Dermis microvascular lymphatic vessel endothelial cell (primary cell): ENCODE results near the gene TRPM2. TPM values are rescaled to one million over a fixed set of nuclear protein-coding genes. Genes with fewer than 3 reads are reported as not detected.
A peak's percentile ranks its signal among the peaks of the same experiment; 100 is the strongest.
"Not testable (repeated sequence)": the region's sequence is repeated elsewhere in the genome, so short reads cannot be mapped to it uniquely, and the experiment has no call there.

ENCODE experiments used
- DNase-seq, 2 donors: peaks; one replicate each; pipeline versions ENCODE4 v3.0.0 to v3.0.0-alpha.2; 2010; ENCODE audit warnings: low read depth in 2 of 2
- total RNA-seq: library from RNA; depleted of rRNA; stranded (reverse); fragments of >200 nt; gene quantifications from 2 replicates; pipeline ENCODE4 v1.2.1, GENCODE V29; 2014

Gene TRPM2
- total RNA-seq, 1 donor from 2014 or later = 0.39 TPM

GRCh38 chr21:44334329-44335030, 18.9 kb upstream of the TRPM2 start:
- DNase-seq = no peak

- DNase-seq = no peak
Observed at GRCh38 chr21:44335266-44336059, 18.0 kb upstream of the TRPM2 start.

DNA sequence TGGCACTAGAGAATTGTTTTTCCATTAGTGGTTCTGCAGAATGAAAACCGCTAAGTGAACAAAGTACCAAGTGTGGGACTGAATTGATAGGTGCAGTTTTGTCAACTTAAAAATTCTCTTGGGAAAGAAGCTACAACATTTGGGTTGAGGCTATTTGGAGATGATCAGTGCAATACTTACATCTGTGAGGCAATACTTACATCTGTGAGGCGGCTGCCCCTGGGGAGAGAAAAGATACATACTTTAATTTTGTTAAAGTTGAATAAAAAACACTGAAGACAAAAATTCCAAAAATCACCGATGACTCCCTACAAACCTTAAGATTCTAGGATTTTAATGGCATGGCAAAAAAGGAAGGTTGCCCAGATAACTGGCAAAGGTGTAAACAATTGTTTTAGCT, 16.0 kb upstream of the TRPM2 start:
- DNase-seq = no peak

GRCh38 chr21:44337941-44338895, 15.2 kb upstream of the TRPM2 start:
- peak; percentile 51 to 78 for DNase-seq

GRCh38 chr21:44338971-44339910, 14.2 kb upstream of the TRPM2 start, which contains the start of gene CFAP410:
Gene CFAP410, minus strand, starts transcription at chr21:44339390. Its CDS starts 196 bp downstream, at chr21:44339194.
- peak; percentile 86 to 98 for DNase-seq

DNA sequence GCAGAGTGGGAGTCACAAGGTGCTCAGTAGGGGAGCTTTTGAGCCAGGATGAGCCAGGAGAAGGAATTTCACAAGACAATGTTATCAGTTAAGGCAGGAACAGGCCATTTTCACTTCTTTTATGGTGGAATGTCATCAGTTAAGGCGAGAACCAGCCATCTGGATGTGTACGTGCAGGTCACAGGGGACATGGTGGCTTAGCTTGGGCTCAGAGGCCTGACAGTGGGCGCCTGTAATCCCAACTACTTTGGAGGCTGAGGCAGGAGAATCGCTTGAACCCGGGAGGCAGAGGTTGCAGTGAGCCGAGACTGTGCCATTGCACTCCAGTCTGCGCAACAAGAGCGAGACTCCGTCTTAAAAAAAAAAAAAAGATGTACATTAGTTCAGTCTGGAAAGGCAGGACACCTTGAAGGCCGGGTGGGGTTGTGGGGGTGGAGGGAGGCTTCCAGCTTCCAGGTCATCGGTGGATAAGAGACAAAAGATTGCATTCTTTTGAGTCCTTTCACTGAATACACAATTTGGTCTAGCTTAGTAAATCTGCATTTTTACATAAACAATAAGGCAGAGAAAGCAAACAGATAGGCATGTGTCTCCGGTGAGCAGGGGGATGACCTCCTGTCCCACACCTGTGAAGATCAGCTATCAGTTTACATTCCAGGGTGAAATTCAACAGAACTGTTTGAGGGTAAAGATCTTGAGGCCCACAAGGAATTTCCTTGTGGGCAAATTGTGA, 11.5 kb upstream of the TRPM2 start:
- not testable (repeated sequence) for DNase-seq

- DNase-seq = not testable (repeated sequence)
Observed at GRCh38 chr21:44342981-44343380, 10.4 kb upstream of the TRPM2 start.

GRCh38 chr21:44344541-44345183, 8.8 kb upstream of the TRPM2 start:
- DNase-seq = no peak

- no peak for DNase-seq
Observed at GRCh38 chr21:44345495-44345894, 7.9 kb upstream of the TRPM2 start.

- DNase-seq = no peak
Observed at GRCh38 chr21:44347911-44348451, 5.4 kb upstream of the TRPM2 start.

GRCh38 chr21:44348861-44349260, 4.6 kb upstream of the TRPM2 start:
- DNase-seq = no peak

DNA sequence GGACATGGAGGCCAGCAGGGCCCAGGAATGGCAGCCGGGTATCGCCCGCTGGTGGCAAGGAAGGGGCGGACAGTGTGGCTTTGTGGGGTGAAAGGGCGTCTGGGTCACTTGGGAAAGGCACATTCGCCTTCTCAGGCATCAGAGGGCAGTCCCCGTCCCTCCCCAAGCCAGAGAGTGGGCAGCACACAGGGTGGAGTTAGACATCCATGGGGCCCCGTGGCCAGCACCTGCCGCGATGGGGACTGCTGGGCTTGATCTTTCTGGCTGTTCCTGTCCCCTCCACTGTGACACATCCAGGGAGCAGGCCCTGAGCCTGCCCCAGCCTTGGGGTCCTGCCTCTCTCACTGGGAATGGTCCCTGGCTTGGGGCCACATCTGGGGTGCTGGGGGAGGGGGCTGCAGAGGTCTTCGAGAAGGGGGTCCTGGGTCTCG, 4.0 kb upstream of the TRPM2 start:
- DNase-seq = no peak

DNA sequence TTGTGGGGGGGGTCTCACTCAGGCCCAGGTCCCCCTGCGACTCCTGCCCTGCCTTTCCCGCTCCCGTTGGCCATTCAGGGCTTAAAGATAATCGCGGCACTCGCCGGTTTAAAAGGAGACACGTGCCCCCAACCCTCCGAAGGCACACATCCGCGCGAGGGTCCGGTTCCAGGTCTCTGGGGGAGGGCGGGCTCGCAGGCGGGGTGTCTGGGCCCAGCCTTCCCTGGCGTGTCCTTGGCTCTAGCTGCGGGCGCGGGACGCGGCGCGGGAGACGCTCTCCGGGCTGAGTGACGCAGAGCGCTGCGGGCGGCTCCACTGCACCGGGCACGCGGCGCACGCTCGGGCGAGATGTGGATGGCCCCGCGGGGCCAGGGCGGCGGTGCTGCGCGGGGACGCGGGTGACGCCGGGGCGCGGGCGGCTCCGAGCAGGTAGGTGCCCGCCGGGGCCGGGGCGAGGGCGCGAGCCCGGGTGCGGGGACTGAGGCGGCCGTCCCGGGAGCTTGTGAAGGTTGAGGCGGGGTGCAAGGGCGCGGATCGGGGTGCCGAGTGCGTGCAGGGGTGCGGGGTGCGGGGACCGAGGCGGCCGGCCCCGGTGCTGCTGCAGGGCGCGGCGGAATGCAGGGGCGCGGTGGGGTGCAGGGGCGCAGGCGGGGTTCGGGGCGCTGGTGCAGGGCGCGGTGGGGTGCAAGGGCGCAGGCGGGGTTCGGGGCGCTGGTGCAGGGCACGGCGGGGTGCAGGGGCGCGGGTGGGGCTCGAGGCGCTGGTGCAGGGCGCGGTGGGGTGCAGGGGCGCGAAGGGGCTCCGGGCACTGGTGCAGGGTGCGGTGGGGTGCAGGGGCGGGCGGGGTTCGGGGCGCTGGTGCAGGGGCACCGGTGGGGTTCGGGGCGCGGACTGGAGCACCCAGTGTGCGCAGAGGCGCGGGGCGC, 3.3 kb upstream of the TRPM2 start:
- DNase-seq = no peak

DNA sequence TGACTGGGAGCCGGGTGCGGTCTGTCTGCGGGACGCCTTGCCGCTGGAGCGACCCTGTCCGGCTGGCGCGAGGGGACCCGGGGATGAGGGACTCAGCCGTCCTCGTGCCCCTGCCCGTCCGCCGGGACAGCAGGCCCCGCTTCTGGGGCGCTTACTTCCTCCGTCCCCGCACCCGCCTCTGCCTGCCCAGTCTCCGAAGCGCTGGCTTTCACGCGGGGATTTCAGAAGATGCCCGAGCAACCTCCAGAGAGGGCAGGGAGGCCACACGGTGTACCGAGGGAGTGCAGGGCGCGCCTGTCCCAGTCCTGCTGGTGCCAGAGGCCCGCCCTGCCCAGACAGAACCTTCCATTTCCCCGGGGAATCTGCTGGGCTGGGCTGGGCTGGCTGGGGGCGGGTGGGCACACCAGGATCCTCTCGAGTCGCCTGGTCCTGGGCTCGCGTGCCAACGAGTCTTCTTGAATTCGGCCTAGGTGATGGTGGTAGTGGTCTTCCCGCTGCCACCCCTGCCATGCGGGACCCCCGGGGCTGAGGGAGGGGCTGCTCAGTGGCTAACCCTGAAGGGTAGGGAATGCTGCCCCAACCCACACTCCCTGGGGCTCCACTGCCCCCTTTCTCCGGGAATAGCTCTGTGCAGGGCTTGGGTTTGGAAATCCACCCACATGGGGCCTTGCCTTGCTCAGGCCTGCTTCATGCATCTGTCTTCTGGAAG, 2.5 kb upstream of the TRPM2 start:
- no peak for DNase-seq

GRCh38 chr21:44351535-44352252, 1.7 kb upstream of the TRPM2 start:
- DNase-seq = no peak

GRCh38 chr21:44352253-44352860, 1.1 kb upstream of the TRPM2 start:
- no peak for DNase-seq
